Calu3 (cell line): Measurements from ENCODE around the gene CDIPT. TPM values are rescaled to one million over a fixed set of nuclear protein-coding genes. Genes with fewer than 3 reads are reported as not detected.
"Not testable (repeated sequence)": the region's sequence is repeated elsewhere in the genome, so short reads cannot be mapped to it uniquely, and the experiment has no call there.

Experiments
- BruUV-seq: library from RNA; stranded (reverse); fragments of 400-500 nt; replicated peaks from 2 replicates; lab custom pipeline; 2021; lab: Mats Ljungman, UMichigan
- CTCF ChIA-PET: fragments of 300-600 bp; sonication (Branson Sonifier 250); formaldehyde crosslinking; loops from one replicate; lab custom pipeline; 2022; ENCODE audit warnings: antibody characterized with exemption; lab: Charles Lee
- DNase-seq: peaks from one replicate; pipeline ENCODE4 v3.0.0; 2022
- H3K27ac Mint-ChIP-seq: one replicate; pipeline ENCODE4 v1.8.0; 2022; ENCODE audit warnings: mixed read lengths; ENCODE audit not compliant: unreplicated experiment
- H3K27me3 Mint-ChIP-seq: one replicate; pipeline ENCODE4 v1.8.0; 2022; ENCODE audit warnings: mixed read lengths; ENCODE audit not compliant: unreplicated experiment
- H3K36me3 Mint-ChIP-seq: one replicate; pipeline ENCODE4 v1.8.0; 2022; ENCODE audit warnings: mild to moderate bottlenecking, moderate library complexity, mixed read lengths; ENCODE audit not compliant: insufficient read depth, unreplicated experiment
- H3K4me1 Mint-ChIP-seq: one replicate; pipeline ENCODE4 v1.8.0; 2022; ENCODE audit warnings: mild to moderate bottlenecking, low read depth, mixed read lengths; ENCODE audit not compliant: unreplicated experiment
- H3K4me3 Mint-ChIP-seq: one replicate; pipeline ENCODE4 v1.8.0; 2022; ENCODE audit warnings: mild to moderate bottlenecking, low read depth, moderate library complexity, mixed read lengths; ENCODE audit not compliant: unreplicated experiment
- H3K9me3 Mint-ChIP-seq: one replicate; pipeline ENCODE4 v1.8.0; 2022; ENCODE audit warnings: low read depth, mixed read lengths; ENCODE audit not compliant: unreplicated experiment
- intact Hi-C: fragments of 100-400 bp; cut with micrococcal nuclease; formaldehyde crosslinking; loops from one replicate; pipeline ENCODE4 v1.10.0; 2022; ENCODE audit not compliant: unreplicated experiment
- total RNA-seq: library from RNA; stranded (reverse); gene quantifications from 2 replicates; pipeline ENCODE4 v1.2.3, GENCODE V29; 2022
- TF ChIP-seq, protein P1 (sequence below): fragments of 200-600 bp; IDR thresholded peaks from one replicate; pipeline ENCODE4 v1.8.0; 2022; ENCODE audit warnings: antibody characterized with exemption; ENCODE audit not compliant: unreplicated experiment

CDIPT gene
- total RNA-seq, 1 experiment from 2014 or later = 62.7 TPM

DNA sequence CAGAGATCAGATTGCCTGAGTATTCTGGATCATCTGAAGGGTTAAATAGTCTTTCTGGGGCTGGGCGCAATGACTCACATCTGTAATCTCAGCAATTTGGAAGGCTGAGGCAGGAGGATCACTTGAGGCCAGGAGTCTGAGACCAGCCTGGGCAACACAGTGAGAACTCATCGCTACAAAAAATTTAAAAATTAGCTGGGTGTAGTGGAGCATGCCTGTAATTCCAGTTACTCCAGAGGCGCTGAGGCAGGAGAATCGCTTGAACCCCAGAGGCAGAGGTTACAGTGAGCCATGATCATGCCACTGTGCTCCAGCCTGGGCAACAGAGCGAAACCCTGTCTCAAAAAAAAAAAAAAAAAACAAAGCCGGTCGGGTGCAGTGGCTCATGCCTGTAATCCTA is 27.1 kb downstream of the CDIPT start:
- Mint-ChIP-seq H3K36me3 (peaks cover 80% of the 10 kb centered on the region), H3K4me1 (no peaks in the 10 kb centered on the region), H3K9me3 (no peaks in the 10 kb centered on the region), H3K4me3 (no peak overlapping the region), H3K27ac (no peak overlapping the region), H3K27me3 (no peaks in the 10 kb centered on the region)
- CTCF ChIA-PET = interaction anchor here (0.7 to 1.1 kb wide), 3 partner anchors 9 to 109 kb away, joined by 3 to 4 read pairs (median 3); no protein-coding TSS in a partner anchor
- DNase-seq = no peak
- TF ChIP-seq, protein P1, sequence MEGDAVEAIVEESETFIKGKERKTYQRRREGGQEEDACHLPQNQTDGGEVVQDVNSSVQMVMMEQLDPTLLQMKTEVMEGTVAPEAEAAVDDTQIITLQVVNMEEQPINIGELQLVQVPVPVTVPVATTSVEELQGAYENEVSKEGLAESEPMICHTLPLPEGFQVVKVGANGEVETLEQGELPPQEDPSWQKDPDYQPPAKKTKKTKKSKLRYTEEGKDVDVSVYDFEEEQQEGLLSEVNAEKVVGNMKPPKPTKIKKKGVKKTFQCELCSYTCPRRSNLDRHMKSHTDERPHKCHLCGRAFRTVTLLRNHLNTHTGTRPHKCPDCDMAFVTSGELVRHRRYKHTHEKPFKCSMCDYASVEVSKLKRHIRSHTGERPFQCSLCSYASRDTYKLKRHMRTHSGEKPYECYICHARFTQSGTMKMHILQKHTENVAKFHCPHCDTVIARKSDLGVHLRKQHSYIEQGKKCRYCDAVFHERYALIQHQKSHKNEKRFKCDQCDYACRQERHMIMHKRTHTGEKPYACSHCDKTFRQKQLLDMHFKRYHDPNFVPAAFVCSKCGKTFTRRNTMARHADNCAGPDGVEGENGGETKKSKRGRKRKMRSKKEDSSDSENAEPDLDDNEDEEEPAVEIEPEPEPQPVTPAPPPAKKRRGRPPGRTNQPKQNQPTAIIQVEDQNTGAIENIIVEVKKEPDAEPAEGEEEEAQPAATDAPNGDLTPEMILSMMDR = no peak
- BruUV-seq = no TSS peak
- intact Hi-C loops = no loop called here

DNA sequence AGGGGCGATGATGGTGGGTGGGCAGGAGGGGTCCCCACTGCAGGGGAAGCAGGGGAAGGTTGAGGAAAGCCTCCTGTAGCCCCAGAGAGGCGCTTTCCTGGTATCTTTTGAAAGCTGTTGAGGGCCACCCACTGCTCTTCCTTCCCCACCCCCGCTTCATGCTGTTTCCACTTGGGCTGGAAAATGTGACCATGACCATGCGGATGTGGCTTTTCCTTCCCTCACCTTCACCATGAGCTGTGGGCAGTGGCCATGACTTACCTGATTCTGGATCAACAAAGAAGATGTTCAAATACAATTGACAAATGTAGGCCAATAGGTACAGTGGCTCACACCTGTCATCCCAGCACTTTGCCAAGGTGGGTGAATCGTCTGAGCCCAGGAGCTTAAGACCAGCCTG is 28.9 kb downstream of the CDIPT start:
- no TSS peak for BruUV-seq
- no peak for DNase-seq
- Mint-ChIP-seq H3K9me3 (no peaks in the 10 kb centered on the region), H3K27ac (no peak overlapping the region), H3K36me3 (peaks cover 67% of the 10 kb centered on the region), H3K4me1 (no peaks in the 10 kb centered on the region), H3K4me3 (no peak overlapping the region), H3K27me3 (no peaks in the 10 kb centered on the region)
- intact Hi-C loops = no loop called here
- CTCF ChIA-PET = interaction anchor here (0.6 to 1.2 kb wide), 2 partner anchors 14 to 214 kb away, joined by 3 to 4 read pairs; no protein-coding TSS in a partner anchor
- TF ChIP-seq, protein P1 = no peak

DNA sequence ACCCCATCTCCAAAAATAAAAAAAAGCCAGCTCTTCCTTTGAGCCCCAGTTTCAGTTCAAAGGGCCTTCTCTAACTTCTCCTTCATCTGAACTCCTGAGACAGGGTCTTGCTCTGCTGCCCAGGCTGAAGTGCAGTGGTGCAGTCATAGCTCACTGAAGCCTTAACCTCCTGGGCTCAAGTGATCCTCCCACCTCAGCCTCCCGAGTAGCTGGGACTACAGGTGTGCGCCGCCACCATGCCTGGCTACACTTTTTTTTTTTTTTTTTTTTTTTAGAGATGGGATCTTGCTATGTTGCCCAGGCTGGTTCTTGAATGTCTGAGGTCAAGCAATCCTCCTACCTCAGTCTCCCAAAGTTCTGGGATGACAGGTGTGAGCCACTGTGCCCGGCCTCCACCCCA is 29.8 kb downstream of the CDIPT start:
- H3K9me3 Mint-ChIP-seq, intact Hi-C loops, H3K27me3 Mint-ChIP-seq, H3K4me1 Mint-ChIP-seq, H3K27ac Mint-ChIP-seq, CTCF ChIA-PET, H3K4me3 Mint-ChIP-seq, DNase-seq, BruUV-seq: not testable (repeated sequence)
- peaks cover 60% of the 10 kb centered on the region for H3K36me3 Mint-ChIP-seq

DNA sequence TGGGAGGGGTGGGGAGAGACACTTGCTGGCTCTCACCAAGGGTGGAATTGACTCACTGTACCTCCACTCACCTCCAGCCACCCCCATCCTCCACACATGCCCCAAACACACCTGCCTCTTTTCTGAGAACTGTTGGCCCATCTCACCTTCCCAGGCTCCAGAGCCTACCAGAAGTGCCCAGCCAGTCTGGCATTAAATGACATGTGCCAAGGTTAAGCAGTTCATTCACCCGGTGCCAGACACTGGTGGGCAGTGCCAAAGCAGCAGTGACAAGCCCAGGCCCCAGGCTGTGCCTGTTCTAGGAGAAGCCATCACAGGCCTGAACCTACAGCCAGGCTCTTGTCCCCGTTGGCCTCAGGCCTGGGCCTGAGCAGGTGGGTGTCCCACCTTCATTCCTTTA is 31.5 kb downstream of the CDIPT start:
- CTCF ChIA-PET = no interaction called here
- intact Hi-C loops = no loop called here
- TF ChIP-seq, protein P1 = no peak
- no peaks in the 10 kb centered on the region for H3K9me3 Mint-ChIP-seq
- no peak overlapping the region for H3K4me3 Mint-ChIP-seq
- peaks cover 55% of the 10 kb centered on the region for H3K36me3 Mint-ChIP-seq
- no TSS peak for BruUV-seq
- no peak for DNase-seq
- H3K27me3 Mint-ChIP-seq = no peaks in the 10 kb centered on the region
- H3K27ac Mint-ChIP-seq = no peak overlapping the region
- peaks cover 8% of the 10 kb centered on the region for H3K4me1 Mint-ChIP-seq

DNA sequence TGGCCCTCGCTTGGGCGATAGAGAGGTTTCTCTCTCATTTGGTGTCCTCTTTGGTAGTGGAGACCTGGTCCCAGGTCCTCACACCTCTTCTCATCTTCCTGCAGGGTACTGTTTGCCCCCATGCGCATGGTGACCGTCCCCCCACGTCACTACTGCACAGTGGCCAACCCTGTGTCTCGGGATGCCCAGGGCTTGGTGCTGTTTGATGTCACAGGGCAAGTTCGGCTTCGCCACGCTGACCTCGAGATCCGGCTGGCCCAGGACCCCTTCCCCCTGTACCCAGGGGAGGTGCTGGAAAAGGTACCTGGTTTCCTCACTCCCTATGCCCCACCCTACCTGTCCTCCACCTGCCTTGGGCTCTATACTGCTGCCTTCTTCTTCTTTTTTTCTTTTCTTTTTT is 32.3 kb downstream of the CDIPT start:
- Mint-ChIP-seq H3K36me3 (peaks cover 55% of the 10 kb centered on the region), H3K9me3 (no peaks in the 10 kb centered on the region), H3K4me3 (no peak overlapping the region), H3K27me3 (no peaks in the 10 kb centered on the region), H3K4me1 (peaks cover 13% of the 10 kb centered on the region), H3K27ac (no peak overlapping the region)
- no TSS peak for BruUV-seq
- intact Hi-C loops = no loop called here
- CTCF ChIA-PET = no interaction called here
- TF ChIP-seq, protein P1 = no peak
- no peak for DNase-seq
